ENCODE measurements around the gene SEMA5A.

- TF ChIP-seq POLR2A (IDR thresholded peaks at IDR 0.05) (no peak), CTCF (IDR thresholded peaks at IDR 0.05) (no peak), POLR2AphosphoS5 (IDR thresholded peaks at IDR 0.05) (no peak), EP300 (IDR thresholded peaks at IDR 0.05; ENCODE audit: low read depth) (no peak)
Observed at GRCh38 chr5:9512457-9512856, 33.4 kb downstream of the SEMA5A start.
